Stimulated activated CD8-positive, alpha-beta memory T cell treated with anti-CD3 and anti-CD28 coated beads, Interleukin-4, amount 100 ng/mL, for 1 hour (primary cell): Measurements from ENCODE around the gene ME3.

Experiments used
- DNase-seq, 2 donors: peaks; one replicate each; pipeline ENCODE4 v3.0.0-alpha.2; 2020; ENCODE audit warnings: low read depth in 2 of 2, low spot score in 1 of 2

The ME3 gene

GRCh38 chr11:86589856-86590589 is 82.4 kb downstream of the ME3 start:
- DNase-seq: no peak

DNA sequence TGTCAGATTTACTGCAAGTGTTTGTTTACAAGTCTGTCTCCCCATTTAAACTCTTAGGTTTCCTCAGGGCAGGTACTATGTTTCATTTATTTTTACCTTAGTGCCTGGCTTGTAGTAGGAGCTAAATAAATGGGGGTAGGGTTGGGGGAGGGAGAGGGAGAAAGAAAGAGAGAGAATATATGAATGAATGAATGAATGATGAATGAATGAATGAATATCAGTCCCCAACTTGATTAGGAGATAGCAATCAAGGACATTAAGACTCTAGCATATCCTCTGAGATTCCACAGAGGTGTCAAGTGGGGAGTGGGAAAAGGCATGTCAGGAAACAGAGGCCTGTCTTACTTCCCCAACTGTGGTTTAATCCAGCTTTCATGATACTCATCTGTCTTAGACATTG is 83.2 kb downstream of the ME3 start:
- DNase-seq: no peak

- DNase-seq: no peak
These were observed 83.8 kb downstream of the ME3 start for GRCh38 chr11:86588566-86589090.

DNA sequence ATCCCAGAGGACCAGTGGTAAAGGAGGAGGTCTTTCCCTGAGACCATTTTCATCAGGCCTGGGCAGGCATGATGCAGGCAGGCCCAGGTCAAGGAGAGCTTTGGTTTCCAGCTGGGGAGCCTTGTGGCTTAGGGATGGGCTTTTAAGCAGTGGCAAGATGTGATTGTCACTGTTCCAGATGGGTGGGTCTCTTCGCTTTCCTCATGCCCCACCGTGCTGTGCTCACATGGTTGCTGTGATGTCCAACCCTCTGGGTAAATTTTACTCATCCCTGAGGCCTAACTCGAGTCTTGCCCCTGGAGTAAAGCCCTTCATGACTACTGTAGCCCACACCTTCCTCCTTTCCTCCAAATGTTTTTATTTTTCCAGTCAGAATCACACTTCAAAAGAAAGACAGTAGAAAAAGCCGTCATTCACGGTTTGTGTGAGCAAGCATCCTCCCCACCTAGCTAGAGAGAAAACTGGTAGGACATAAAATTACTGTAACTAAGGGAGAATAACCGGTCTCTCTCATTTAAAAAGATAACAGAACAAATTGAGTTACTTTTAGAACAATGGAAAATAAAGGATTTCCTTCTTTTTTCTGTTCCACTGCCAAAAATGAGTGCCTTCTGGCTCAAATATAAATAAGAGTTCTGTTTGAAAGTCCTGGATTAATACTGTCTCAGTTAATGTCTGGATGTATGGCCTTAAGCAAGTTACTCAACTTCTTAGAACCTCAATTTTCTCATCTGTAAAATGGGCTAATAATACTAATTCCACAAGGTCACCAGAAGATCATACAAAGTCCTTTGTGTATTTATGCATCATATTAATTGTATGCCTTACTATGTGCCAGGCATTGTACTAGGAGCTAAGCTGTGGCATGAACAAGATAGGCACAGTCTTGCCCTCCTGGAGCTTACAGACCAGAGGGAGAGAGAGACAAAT is 84.9 kb downstream of the ME3 start:
- no peak for DNase-seq

GRCh38 chr11:86586307-86586706 is 86.1 kb downstream of the ME3 start:
- no peak for DNase-seq

GRCh38 chr11:86582898-86583297 is 89.5 kb downstream of the ME3 start:
- no peak for DNase-seq

DNA sequence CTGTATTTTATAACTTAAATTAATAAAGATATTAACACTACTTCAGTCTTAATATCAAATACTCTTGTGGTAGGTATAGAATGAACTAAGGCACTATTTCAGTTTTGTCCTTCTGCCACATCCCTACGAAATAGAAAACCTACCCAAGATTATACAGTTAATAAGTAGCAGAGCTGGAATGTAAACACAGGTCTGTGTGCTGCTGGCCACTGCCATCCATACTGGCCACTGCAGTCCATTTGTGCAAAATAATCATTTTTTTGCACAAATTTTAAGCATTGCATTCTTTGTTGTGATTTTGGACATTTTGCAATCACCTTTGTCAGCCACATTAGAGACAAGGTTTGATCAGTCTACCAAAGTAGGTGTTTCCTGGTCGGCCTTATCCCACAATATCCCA is 91.9 kb downstream of the ME3 start:
- DNase-seq: no peak

DNA sequence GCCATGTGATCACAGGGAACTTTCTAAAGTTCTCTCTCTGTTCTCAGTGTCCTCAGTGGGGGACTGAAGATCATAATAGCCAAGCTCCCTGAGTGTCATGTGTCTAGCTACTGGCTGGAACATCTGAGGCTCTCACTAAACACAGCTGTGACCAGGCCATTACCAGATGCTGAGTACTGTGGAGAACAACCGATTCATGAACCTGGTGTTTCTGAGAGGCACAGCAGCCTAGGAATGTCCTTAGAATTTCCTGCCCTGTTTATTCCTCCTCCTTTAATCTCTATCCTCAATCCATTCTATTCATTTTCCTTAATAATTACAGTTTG is 93.0 kb downstream of the ME3 start:
- no peak for DNase-seq

GRCh38 chr11:86578727-86579405 is 93.5 kb downstream of the ME3 start:
- DNase-seq: no peak

DNA sequence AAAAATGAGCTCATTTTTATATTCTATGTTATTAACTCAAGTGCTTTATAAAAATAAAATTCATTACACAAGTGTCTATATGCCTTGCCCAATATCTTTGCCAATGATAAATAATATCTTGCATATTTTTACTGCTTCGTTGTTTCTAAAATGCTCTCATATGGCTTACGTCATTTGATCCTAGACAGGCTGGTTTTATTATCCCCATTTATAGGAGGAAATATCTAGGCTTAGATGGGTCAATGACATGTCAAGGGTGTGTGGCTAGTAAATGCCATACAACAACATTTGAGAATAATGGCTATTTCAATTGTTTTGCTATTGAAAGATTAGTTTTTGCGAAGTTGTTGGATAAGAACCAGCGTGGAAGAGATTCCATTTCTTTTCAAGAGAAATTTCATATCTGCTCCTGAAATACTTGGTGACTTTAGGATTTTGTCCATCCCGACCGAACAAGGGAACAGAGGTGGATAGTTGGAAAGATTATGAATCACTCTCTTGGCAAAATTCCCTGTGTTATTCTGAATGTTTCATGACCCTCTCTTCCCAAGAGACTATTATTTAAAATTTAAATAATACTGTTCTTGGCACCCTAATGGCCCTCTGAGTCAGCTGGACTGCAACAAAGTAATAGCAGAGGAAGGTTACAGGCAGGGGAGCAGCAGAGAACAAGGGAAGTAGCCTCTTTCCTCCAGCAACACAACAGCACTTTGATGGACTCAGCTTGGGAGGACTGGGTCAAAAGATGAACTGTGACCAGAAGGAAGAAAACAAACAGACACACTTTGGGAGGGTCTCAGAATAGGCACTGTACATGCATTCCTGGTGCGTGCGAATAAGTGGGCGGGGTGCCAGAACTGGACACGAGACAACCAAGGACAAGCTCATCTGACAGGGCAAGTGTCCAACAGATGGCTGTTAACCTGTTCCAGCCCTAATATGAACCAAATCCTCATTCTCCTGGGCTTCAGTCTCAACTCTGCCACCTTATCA is 94.5 kb downstream of the ME3 start:
- DNase-seq: no peak

DNA sequence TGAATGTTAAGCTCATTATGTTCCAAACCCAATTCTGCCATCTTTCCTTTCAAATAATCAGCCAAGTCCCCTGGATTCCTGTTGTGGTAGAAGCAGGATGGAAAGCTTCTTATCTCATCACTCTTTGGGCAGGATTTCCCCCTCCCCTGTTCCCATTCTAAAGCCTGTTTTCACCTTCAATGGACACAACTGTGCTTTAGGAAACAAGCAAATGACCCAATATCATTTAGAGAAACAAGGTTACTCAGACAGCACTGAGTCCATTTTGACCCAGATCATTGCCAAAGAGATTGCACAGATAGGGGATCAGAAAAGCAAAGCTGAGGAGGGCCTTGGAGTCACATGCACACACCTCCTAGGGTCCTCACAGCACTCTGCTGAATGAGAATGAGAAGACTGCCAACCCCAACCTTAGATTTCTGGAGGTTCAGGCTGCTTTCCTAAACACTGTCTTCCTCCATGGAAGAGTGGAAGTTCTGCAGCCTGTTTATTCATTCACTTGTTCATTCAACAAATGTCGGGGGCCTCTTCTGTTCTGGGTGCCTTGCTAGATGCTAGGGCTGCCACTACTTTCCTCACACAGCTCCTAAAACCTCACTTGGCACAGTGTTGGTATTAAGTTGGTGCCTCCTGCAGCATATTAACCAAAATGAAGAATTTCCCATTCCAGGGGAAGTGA is 95.3 kb downstream of the ME3 start:
- DNase-seq: no peak

- DNase-seq: no peak
These were observed 96.5 kb downstream of the ME3 start for GRCh38 chr11:86575927-86576326.

DNA sequence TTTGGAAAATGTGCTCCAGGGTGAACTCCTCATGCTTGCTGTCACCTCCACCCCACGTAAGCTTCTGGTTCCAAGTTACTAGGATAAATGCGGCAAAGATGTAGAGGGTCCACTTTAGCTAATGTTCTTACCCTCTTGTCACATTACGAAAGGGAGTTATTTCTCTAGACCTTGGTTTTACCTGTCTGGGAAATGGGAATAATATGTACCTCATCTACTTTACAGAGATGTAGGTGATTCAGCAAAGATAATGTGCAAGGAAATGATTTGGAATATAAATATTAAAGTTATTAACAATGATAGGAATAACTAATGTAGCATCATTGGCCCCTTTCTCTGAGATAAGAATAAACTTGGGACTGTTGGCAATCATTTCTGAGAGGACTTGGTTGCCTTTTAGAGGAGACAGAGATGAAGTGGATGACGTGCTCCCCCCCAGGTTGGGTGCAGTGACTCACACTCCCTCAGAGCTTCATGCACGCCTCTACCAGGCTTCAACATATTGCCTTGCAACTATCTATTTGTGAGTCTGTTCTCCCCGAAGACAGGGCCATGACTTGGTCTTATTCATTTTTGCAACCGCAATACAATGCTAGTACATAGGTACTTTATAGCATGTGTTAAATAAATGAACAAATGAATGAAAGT is 97.1 kb downstream of the ME3 start:
- no peak for DNase-seq

- no peak for DNase-seq
These were observed 97.8 kb downstream of the ME3 start for GRCh38 chr11:86574493-86575207.

- DNase-seq: no peak
These were observed 101.0 kb downstream of the ME3 start for GRCh38 chr11:86571273-86571948.

- no peak for DNase-seq
These were observed 102.0 kb downstream of the ME3 start for GRCh38 chr11:86570451-86570850.

DNA sequence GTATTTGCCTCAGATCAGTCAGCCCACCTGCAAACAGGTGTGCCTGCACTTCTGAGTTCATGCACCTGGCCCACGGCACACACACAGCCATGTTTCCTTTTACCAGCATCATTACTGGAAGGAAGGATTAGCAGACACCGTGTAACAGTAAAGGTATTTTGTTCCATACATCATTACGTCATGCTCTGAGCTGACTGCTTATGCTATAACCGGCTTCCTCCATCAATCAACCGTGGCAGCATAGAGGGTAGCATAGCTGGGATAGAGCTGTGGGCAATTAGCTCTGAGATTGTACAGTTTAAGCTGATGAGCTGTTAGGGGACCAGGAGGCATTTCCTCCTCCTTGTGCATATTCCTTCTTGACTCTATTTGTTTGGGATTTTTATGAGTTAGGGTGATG is 102.4 kb downstream of the ME3 start:
- DNase-seq: no peak

- DNase-seq: no peak
These were observed 103.3 kb downstream of the ME3 start for GRCh38 chr11:86569109-86569508.
